ENCODE data around the gene VSIG4. TPM values are rescaled to one million over a fixed set of nuclear protein-coding genes. Genes with fewer than 3 reads are reported as not detected.
"Not testable (repeated sequence)": the region's sequence is repeated elsewhere in the genome, so short reads cannot be mapped to it uniquely, and the experiment has no call there.

The VSIG4 gene
- total RNA-seq, 2 donors from 2014 or later, result 14.5 to 31.5 TPM

GRCh38 chrX:65993332-65993731, 46.5 kb downstream of the VSIG4 start:
- no peak for TF ChIP-seq CTCF (IDR thresholded peaks at IDR 0.05)
- no peak for TF ChIP-seq POLR2A (IDR thresholded peaks at IDR 0.05)
- TF ChIP-seq POLR2AphosphoS5 (IDR thresholded peaks at IDR 0.05), result no peak
- H3K9me3 ChIP-seq, result no peaks in the 10 kb centered on the region
- no peaks in the 10 kb centered on the region for H3K27me3 ChIP-seq (replicated peaks; ENCODE audit: insufficient read depth)
- 92% methylated on average over 2 of the region's 2 CpGs for WGBS
- no peaks in the 10 kb centered on the region for H3K4me1 ChIP-seq (replicated peaks)
- intact Hi-C loops (cut with DNase I), result no loop called here
- no peak overlapping the region for H3K27ac ChIP-seq
- DNase-seq (ENCODE audit: low spot score), result no peak
- H3K4me3 ChIP-seq, result no peak overlapping the region
- H3K36me3 ChIP-seq, result no peaks in the 10 kb centered on the region

- H3K36me3 ChIP-seq, result no peaks in the 10 kb centered on the region
- no peaks in the 10 kb centered on the region for H3K4me1 ChIP-seq (replicated peaks)
- intact Hi-C loops (cut with DNase I), result no loop called here
- no peaks in the 10 kb centered on the region for H3K27me3 ChIP-seq (replicated peaks; ENCODE audit: insufficient read depth)
- no peak overlapping the region for H3K27ac ChIP-seq
- H3K9me3 ChIP-seq, result no peaks in the 10 kb centered on the region
- DNase-seq (ENCODE audit: low spot score), result no peak
- H3K4me3 ChIP-seq, result no peak overlapping the region
- TF ChIP-seq POLR2A (IDR thresholded peaks at IDR 0.05) (no peak), POLR2AphosphoS5 (IDR thresholded peaks at IDR 0.05) (no peak), CTCF (IDR thresholded peaks at IDR 0.05) (no peak)
Measured at GRCh38 chrX:65990702-65991101, 49.2 kb downstream of the VSIG4 start.

DNA sequence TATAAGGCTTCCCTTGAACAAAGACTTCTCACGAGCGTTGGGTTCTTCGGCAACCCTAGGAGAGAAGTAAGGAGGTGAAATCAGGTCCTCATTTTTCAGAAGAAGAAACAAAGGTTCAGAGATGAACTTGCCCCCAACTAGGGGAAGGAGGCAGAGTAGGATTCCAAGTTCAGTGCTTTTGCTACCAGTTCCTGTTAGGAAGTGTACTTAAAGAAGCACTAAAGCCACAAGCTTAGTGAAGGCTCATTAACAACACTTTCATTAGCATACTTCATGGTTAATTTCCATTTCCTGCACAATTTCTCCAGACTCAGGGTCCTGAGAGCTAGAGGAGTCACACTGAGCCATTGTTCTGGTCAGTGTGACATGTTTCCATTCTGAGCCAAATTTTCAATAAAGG, 52.1 kb downstream of the VSIG4 start:
- H3K27me3 ChIP-seq (replicated peaks; ENCODE audit: insufficient read depth), result no peaks in the 10 kb centered on the region
- 79% methylated on average over 3 of the region's 3 CpGs for WGBS
- no peaks in the 10 kb centered on the region for H3K36me3 ChIP-seq
- no peak overlapping the region for H3K4me3 ChIP-seq
- no peak for DNase-seq (ENCODE audit: low spot score)
- intact Hi-C loops (cut with DNase I), result loop anchor here (5.0 kb wide), 1 partner anchor 406 kb away; no protein-coding TSS in a partner anchor
- TF ChIP-seq CTCF (IDR thresholded peaks at IDR 0.05), result no peak
- no peak for TF ChIP-seq POLR2AphosphoS5 (IDR thresholded peaks at IDR 0.05)
- no peak for TF ChIP-seq POLR2A (IDR thresholded peaks at IDR 0.05)
- no peaks in the 10 kb centered on the region for H3K9me3 ChIP-seq
- H3K4me1 ChIP-seq (replicated peaks), result no peaks in the 10 kb centered on the region
- H3K27ac ChIP-seq, result no peak overlapping the region

GRCh38 chrX:65985922-65986588, 53.8 kb downstream of the VSIG4 start:
- Histone ChIP-seq H3K36me3 (no peaks in the 10 kb centered on the region), H3K9me3 (no peaks in the 10 kb centered on the region), H3K27me3 (replicated peaks; ENCODE audit: insufficient read depth) (no peaks in the 10 kb centered on the region), H3K4me1 (replicated peaks) (no peaks in the 10 kb centered on the region), H3K4me3 (no peak overlapping the region), H3K27ac (no peak overlapping the region)
- 21% methylated on average over 5 of the region's 5 CpGs for WGBS
- intact Hi-C loops (cut with DNase I), result loop anchor here (5.0 kb wide), 1 partner anchor 404 kb away; no protein-coding TSS in a partner anchor
- TF ChIP-seq POLR2A (IDR thresholded peaks at IDR 0.05) (no peak), CTCF (IDR thresholded peaks at IDR 0.05) (peak in 3 of 4 experiments; percentile 33 to 60 (median 48)), POLR2AphosphoS5 (IDR thresholded peaks at IDR 0.05) (peak; percentile 30)
- peak; percentile 20 for DNase-seq (ENCODE audit: low spot score)

DNA sequence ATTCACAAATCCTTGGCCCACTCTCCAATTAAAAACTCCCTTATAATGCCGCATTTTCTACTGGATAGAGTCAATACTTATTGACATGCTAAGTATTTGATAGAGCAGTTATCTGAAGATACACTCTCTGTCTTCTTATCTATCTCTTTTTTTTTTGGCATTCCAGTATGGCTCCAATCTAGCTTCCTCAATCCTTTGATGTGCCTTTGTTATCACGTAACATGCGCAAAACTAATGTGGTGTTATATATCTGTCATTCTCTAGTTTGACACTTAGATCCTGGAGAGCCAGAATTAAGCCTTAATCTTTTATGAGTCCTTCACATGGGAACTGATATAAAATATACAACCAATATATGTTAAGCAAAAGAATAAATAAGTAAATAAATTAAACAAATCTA, 54.7 kb downstream of the VSIG4 start:
- TF ChIP-seq POLR2AphosphoS5 (IDR thresholded peaks at IDR 0.05), result no peak
- TF ChIP-seq POLR2A (IDR thresholded peaks at IDR 0.05), result no peak
- TF ChIP-seq CTCF (IDR thresholded peaks at IDR 0.05), result no peak
- Histone ChIP-seq H3K4me1 (replicated peaks) (no peaks in the 10 kb centered on the region), H3K9me3 (no peaks in the 10 kb centered on the region), H3K4me3 (no peak overlapping the region), H3K36me3 (no peaks in the 10 kb centered on the region), H3K27ac (no peak overlapping the region), H3K27me3 (replicated peaks; ENCODE audit: insufficient read depth) (no peaks in the 10 kb centered on the region)
- intact Hi-C loops (cut with DNase I), result loop anchor here (5.0 kb wide), 1 partner anchor 403 kb away; no protein-coding TSS in a partner anchor
- DNase-seq (ENCODE audit: low spot score), result no peak
- WGBS, result 95% methylated on average over 3 of the region's 3 CpGs

- H3K27ac ChIP-seq; DNase-seq (ENCODE audit: low spot score); H3K27me3 ChIP-seq (replicated peaks; ENCODE audit: insufficient read depth); H3K4me1 ChIP-seq (replicated peaks); intact Hi-C loops (cut with DNase I); H3K36me3 ChIP-seq; H3K9me3 ChIP-seq; H3K4me3 ChIP-seq: not testable (repeated sequence)
- WGBS, result 100% methylated on average over 1 of the region's 1 CpG
Measured at GRCh38 chrX:65977161-65977560, 62.7 kb downstream of the VSIG4 start.
